Breast epithelium (tissue), 4 donors: ENCODE data around the gene CCDC137. TPM values are rescaled to one million over a fixed set of nuclear protein-coding genes. Genes with fewer than 3 reads are reported as not detected.

Experiments
- DNase-seq, 2 donors: peaks; one replicate each; pipeline ENCODE4 v3.0.0-alpha.2; 2019; ENCODE audit warnings: low spot score in 2 of 2
- H3K27ac ChIP-seq, 2 donors: fragments of 200-600 bp; sonication (generic) in 1 of 2; one replicate each; pipeline ENCODE4 v1.5.1; 2016 to 2019; ENCODE audit warnings: mild to moderate bottlenecking in 1 of 2
- H3K27me3 ChIP-seq, 2 donors: fragments of 200-600 bp; sonication (generic) in 1 of 2; one replicate each; pipeline versions ENCODE4 v1.5.1 to v1.6.0; 2017 to 2019; ENCODE audit warnings: control low read depth in 1 of 2, mild to moderate bottlenecking in 1 of 2
- H3K36me3 ChIP-seq: fragments of 200-600 bp; one replicate; pipeline ENCODE4 v1.5.1; 2019
- H3K4me1 ChIP-seq, 2 donors: fragments of 200-600 bp; sonication (generic); one replicate each; pipeline ENCODE4 v1.5.1; 2016 to 2019; ENCODE audit warnings: control low read depth in 1 of 2
- H3K4me3 ChIP-seq, 3 donors: fragments of 200-600 bp; sonication (generic); 1 replicate in 2 of 3; 2 replicates in 1 of 3; pipeline ENCODE4 v1.5.1; 2016 to 2019; ENCODE audit warnings: mild to moderate bottlenecking in 3 of 3, moderate library complexity in 2 of 3
- H3K9me3 ChIP-seq, 2 donors: fragments of 200-600 bp; sonication (generic) in 1 of 2; one replicate each; pipeline ENCODE4 v1.5.1; 2016 to 2019; ENCODE audit warnings: control low read depth in 1 of 2
- POLR2A ChIP-seq: fragments of 450-650 bp; IDR thresholded peaks from one replicate; pipeline ENCODE4 v1.6.1; 2016; ENCODE audit warnings: antibody characterized with exemption, mild to moderate bottlenecking, moderate library complexity
- POLR2AphosphoS5 ChIP-seq, 3 donors: sonication (generic); formaldehyde crosslinking; IDR thresholded peaks; one replicate each; pipeline ENCODE4 v1.6.1; 2017; ENCODE audit warnings: antibody characterized with exemption in 3 of 3
- intact Hi-C: fragments of 100-400 bp; cut with DNase I; formaldehyde crosslinking; loops from one replicate; pipeline ENCODE4 v1.15.1; 2023; ENCODE audit warnings: low total_unique reads
- total RNA-seq, 3 donors: library from RNA; depleted of rRNA; stranded (reverse); fragments of >200 nt; gene quantifications; one replicate each; pipeline ENCODE4 v1.1.0, GENCODE V29; 2016
- TF ChIP-seq, protein P1 (sequence below), 3 donors: fragments of 450-650 bp; IDR thresholded peaks; one replicate each; pipeline ENCODE4 v1.5.1; 2016 to 2017; ENCODE audit warnings: antibody characterized with exemption in 3 of 3, mild to moderate bottlenecking in 3 of 3, moderate library complexity in 3 of 3

CCDC137 gene
- total RNA-seq, 3 donors from 2014 or later = 8.6 to 14.4 (median 11.6) TPM

DNA sequence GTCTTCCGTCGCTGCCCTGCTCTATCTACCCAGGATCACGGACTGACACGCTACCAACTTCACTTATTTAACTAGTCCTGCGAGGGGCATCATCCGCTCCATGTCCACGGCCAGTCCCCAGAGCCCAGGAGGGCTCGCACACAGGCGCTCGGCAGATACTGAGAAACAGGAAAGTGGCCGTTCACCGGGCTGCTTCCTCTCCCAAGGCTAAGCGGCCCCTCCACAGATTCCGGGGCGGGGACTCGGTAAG is 520 bp upstream of the CCDC137 start:
- Histone ChIP-seq H3K4me1 (peaks cover 0 to 13% of the 10 kb centered on the region in 2 donors), H3K27me3 (no peaks in the 10 kb centered on the region), H3K36me3 (no peaks in the 10 kb centered on the region), H3K9me3 (no peaks in the 10 kb centered on the region), H3K4me3 (peak overlapping the region; percentile 78 to 99 (median 98)), H3K27ac (peak overlapping the region; percentile 91 to 93)
- no peak for TF ChIP-seq POLR2A
- TF ChIP-seq POLR2AphosphoS5 (IDR thresholded peaks at IDR 0.05) = no peak
- TF ChIP-seq, protein P1, sequence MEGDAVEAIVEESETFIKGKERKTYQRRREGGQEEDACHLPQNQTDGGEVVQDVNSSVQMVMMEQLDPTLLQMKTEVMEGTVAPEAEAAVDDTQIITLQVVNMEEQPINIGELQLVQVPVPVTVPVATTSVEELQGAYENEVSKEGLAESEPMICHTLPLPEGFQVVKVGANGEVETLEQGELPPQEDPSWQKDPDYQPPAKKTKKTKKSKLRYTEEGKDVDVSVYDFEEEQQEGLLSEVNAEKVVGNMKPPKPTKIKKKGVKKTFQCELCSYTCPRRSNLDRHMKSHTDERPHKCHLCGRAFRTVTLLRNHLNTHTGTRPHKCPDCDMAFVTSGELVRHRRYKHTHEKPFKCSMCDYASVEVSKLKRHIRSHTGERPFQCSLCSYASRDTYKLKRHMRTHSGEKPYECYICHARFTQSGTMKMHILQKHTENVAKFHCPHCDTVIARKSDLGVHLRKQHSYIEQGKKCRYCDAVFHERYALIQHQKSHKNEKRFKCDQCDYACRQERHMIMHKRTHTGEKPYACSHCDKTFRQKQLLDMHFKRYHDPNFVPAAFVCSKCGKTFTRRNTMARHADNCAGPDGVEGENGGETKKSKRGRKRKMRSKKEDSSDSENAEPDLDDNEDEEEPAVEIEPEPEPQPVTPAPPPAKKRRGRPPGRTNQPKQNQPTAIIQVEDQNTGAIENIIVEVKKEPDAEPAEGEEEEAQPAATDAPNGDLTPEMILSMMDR (IDR thresholded peaks at IDR 0.05) = no peak
- DNase-seq = no peak
- intact Hi-C loops = no loop called here

- Histone ChIP-seq H3K4me3 (peak overlapping the region; percentile 78 to 99 (median 98)), H3K36me3 (no peaks in the 10 kb centered on the region)
- TF ChIP-seq, protein P1 (IDR thresholded peaks at IDR 0.05) = no peak
- TF ChIP-seq POLR2AphosphoS5 (IDR thresholded peaks at IDR 0.05) (no peak), POLR2A (no peak)
Measured at GRCh38 chr17:81667754-81668153, 1.2 kb downstream of the CCDC137 start.

GRCh38 chr17:81672504-81672903 is 6.0 kb downstream of the CCDC137 start:
- no peaks in the 10 kb centered on the region for H3K36me3 ChIP-seq
- no peak overlapping the region for H3K27ac ChIP-seq
- no peaks in the 10 kb centered on the region for H3K9me3 ChIP-seq
- TF ChIP-seq POLR2AphosphoS5 (IDR thresholded peaks at IDR 0.05) (no peak), POLR2A (no peak)
- TF ChIP-seq, protein P1 (IDR thresholded peaks at IDR 0.05) = no peak
- DNase-seq = no peak
- no peaks in the 10 kb centered on the region for H3K27me3 ChIP-seq
- peaks cover 0 to 4% of the 10 kb centered on the region in 2 donors for H3K4me1 ChIP-seq
- intact Hi-C loops = no loop called here
- H3K4me3 ChIP-seq = no peak overlapping the region

More at GRCh38 chr17:81667754-81668153, 1.2 kb downstream of the CCDC137 start:
- H3K27me3 ChIP-seq = no peaks in the 10 kb centered on the region
- no peak for DNase-seq
- no peak overlapping the region for H3K27ac ChIP-seq
- H3K9me3 ChIP-seq = no peaks in the 10 kb centered on the region
- H3K4me1 ChIP-seq = peaks cover 0 to 13% of the 10 kb centered on the region in 2 donors
- intact Hi-C loops = no loop called here

DNA sequence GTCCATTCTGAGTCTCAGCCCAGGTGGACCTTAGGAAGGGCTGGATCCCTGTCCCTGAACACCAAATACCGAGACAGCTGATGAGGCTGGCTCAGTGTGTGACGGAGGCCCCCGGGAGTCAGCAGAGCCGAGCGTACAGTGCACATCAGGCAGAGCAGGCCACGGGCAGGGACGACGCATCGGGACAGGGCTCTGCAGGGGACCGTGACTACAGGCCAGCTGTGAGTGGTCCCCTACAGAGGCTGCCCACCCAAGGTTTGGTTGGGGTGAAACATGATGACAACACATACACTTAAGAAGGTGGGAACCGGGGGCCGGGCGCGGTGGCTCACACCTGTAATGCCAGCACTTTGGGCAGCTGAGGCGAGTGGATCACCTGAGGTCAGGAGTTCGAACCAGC is 6.4 kb downstream of the CCDC137 start:
- no peak overlapping the region for H3K4me3 ChIP-seq
- intact Hi-C loops = no loop called here
- H3K9me3 ChIP-seq = no peaks in the 10 kb centered on the region
- no peaks in the 10 kb centered on the region for H3K27me3 ChIP-seq
- DNase-seq = no peak
- TF ChIP-seq POLR2AphosphoS5 (IDR thresholded peaks at IDR 0.05) (no peak), POLR2A (no peak)
- TF ChIP-seq, protein P1 (IDR thresholded peaks at IDR 0.05) = no peak
- H3K36me3 ChIP-seq = no peaks in the 10 kb centered on the region
- H3K4me1 ChIP-seq = no peaks in the 10 kb centered on the region
- no peak overlapping the region for H3K27ac ChIP-seq

- H3K4me3 ChIP-seq = no peak overlapping the region
- H3K27ac ChIP-seq = no peak overlapping the region
- no peak for TF ChIP-seq POLR2A
- TF ChIP-seq POLR2AphosphoS5 (IDR thresholded peaks at IDR 0.05) = no peak
- TF ChIP-seq, protein P1 (IDR thresholded peaks at IDR 0.05) = no peak
- DNase-seq = no peak
- no peaks in the 10 kb centered on the region for H3K36me3 ChIP-seq
- intact Hi-C loops = no loop called here
- no peaks in the 10 kb centered on the region for H3K4me1 ChIP-seq
- no peaks in the 10 kb centered on the region for H3K9me3 ChIP-seq
- no peaks in the 10 kb centered on the region for H3K27me3 ChIP-seq
Measured at GRCh38 chr17:81673561-81674258, 7.2 kb downstream of the CCDC137 start.
